ENCODE results near the gene AIP.

DNA sequence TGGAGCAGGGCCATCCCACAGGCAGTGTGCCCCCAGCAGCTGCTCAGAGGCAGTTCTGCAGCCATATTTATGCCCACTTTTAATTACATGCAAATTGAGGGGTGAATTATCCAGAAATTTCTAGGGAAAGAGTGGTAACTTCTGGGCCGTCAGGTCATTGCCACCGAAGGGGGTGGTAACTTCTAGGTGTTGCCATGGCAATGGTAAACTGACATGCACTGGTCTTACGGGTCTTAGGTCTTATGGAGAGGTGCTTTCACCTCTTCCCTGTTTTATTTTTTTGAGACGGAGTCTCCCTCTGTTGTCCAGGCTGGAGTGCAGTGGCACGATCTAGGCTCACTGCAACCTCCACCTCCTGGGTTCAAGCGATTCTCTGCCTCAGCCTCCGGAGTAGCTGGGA lies 9.9 kb upstream of the AIP start:
- TF ChIP-seq EP300 (IDR thresholded peaks at IDR 0.05) (no peak), POLR2A (IDR thresholded peaks at IDR 0.05) (no peak)
- TF ChIP-seq, protein P1, sequence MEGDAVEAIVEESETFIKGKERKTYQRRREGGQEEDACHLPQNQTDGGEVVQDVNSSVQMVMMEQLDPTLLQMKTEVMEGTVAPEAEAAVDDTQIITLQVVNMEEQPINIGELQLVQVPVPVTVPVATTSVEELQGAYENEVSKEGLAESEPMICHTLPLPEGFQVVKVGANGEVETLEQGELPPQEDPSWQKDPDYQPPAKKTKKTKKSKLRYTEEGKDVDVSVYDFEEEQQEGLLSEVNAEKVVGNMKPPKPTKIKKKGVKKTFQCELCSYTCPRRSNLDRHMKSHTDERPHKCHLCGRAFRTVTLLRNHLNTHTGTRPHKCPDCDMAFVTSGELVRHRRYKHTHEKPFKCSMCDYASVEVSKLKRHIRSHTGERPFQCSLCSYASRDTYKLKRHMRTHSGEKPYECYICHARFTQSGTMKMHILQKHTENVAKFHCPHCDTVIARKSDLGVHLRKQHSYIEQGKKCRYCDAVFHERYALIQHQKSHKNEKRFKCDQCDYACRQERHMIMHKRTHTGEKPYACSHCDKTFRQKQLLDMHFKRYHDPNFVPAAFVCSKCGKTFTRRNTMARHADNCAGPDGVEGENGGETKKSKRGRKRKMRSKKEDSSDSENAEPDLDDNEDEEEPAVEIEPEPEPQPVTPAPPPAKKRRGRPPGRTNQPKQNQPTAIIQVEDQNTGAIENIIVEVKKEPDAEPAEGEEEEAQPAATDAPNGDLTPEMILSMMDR (IDR thresholded peaks at IDR 0.05): no peak
